MM.1S (cell line): Measurements from ENCODE around the gene C22orf42.

Source experiments
- DNase-seq: peaks from one replicate; pipeline ENCODE4 v3.0.0-alpha.2; 2015
- H2AFZ ChIP-seq: fragments of 300-600 bp; sonication (generic); 2 replicates; pipeline ENCODE4 v1.6.0; 2016; ENCODE audit warnings: antibody characterized with exemption, low read length
- H3F3A ChIP-seq: fragments of 300-600 bp; sonication (generic); 2 replicates; pipeline ENCODE4 v1.6.1; 2016; ENCODE audit warnings: mild to moderate bottlenecking, antibody characterized with exemption, low read length, moderate library complexity, mixed read lengths; ENCODE audit not compliant: insufficient read depth
- H3K27ac ChIP-seq: fragments of 300-600 bp; sonication (generic); 2 replicates; pipeline ENCODE4 v1.5.1; 2016; ENCODE audit warnings: mild to moderate bottlenecking, low read length
- H3K27me3 ChIP-seq: fragments of 300-600 bp; sonication (generic); replicated peaks from 2 replicates; pipeline ENCODE4 v1.6.0; 2016; ENCODE audit warnings: low read length; ENCODE audit not compliant: insufficient read depth
- H3K36me3 ChIP-seq: fragments of 300-600 bp; sonication (generic); replicated peaks from 2 replicates; pipeline ENCODE4 v1.6.1; 2016; ENCODE audit warnings: mild to moderate bottlenecking, low read length, mixed read lengths; ENCODE audit not compliant: insufficient read depth
- H3K4me1 ChIP-seq: fragments of 300-600 bp; sonication (generic); 2 replicates; pipeline ENCODE4 v1.6.1; 2016; ENCODE audit warnings: low read length, mixed read lengths
- H3K4me2 ChIP-seq: fragments of 300-600 bp; sonication (generic); 2 replicates; pipeline ENCODE4 v1.6.0; 2016; ENCODE audit warnings: low read depth, low read length
- H3K4me3 ChIP-seq: fragments of 300-600 bp; sonication (generic); 2 replicates; pipeline ENCODE4 v1.5.1; 2016; ENCODE audit warnings: low read length, mixed read lengths
- H3K79me2 ChIP-seq: fragments of 300-600 bp; sonication (generic); 2 replicates; pipeline ENCODE4 v1.6.1; 2016; ENCODE audit warnings: mixed run types, low read length, mixed read lengths
- H3K9ac ChIP-seq: fragments of 300-600 bp; sonication (generic); 2 replicates; pipeline ENCODE4 v1.6.1; 2016; ENCODE audit warnings: low read length, mixed read lengths
- H3K9me2 ChIP-seq: fragments of 300-600 bp; sonication (generic); replicated peaks from 2 replicates; pipeline ENCODE4 v1.6.1; 2016; ENCODE audit warnings: mild to moderate bottlenecking, low read length, mixed read lengths; ENCODE audit not compliant: insufficient read depth
- H3K9me3 ChIP-seq: fragments of 300-600 bp; sonication (generic); replicated peaks from 2 replicates; pipeline ENCODE4 v1.6.1; 2016; ENCODE audit warnings: mild to moderate bottlenecking, low read length, mixed read lengths; ENCODE audit not compliant: insufficient read depth
- H4K20me1 ChIP-seq: fragments of 300-600 bp; sonication (generic); 2 replicates; pipeline ENCODE4 v1.6.1; 2016; ENCODE audit warnings: mild to moderate bottlenecking, low read length, moderate library complexity, mixed read lengths; ENCODE audit not compliant: insufficient read depth
- EZH2 ChIP-seq: fragments of 300-600 bp; sonication (generic); optimal IDR thresholded peaks from 2 replicates; pipeline ENCODE3; 2017; ENCODE audit warnings: low read depth, mild to moderate bottlenecking, antibody characterized with exemption, low read length, mixed read lengths
- EZH2phosphoT487 ChIP-seq: fragments of 300-600 bp; sonication (generic); IDR thresholded peaks from 2 replicates; pipeline ENCODE4 v1.6.1; 2018; ENCODE audit warnings: antibody characterized with exemption, low read length
- TF ChIP-seq, protein P1 (sequence below): fragments of 300-600 bp; sonication (generic); IDR thresholded peaks from 2 replicates; pipeline ENCODE4 v1.5.1; 2016; ENCODE audit warnings: antibody characterized with exemption, low read length, mixed read lengths

Gene C22orf42

DNA sequence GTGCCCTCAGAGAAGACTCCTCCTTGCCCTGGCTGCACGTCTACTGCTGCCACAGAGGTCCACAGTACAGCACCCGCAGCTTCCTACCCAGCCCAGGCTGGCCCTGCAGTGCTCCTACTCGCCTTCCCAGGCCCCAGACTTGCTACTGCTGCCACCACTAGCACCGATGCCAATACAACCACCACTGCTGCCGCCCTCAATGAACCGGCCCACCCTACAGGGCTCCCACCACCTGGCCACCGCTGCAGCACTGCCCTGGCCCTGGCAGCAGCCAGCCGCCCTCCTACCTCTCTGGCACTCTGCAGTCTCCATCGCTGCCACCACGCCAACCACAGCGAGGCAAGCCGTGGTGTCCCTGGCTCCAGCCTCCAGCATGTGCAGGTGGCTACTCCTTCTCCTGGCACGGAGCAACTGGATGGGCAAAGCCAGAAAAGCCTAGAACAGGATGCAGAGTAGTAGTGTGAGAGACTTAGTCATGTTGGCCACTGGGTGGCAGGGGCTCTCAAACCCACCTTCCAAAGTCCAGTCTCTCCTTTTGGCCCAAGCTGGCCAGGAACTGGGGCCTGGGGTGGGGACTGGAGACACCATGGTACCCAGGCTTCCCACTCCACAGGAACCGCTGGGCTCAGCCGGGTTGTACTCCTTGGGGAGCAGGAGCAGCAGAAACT is 39.4 kb downstream of the C22orf42 start:
- Histone ChIP-seq H3K9me2 (no peaks in the 10 kb centered on the region), H3K9me3 (no peaks in the 10 kb centered on the region), H3K4me1 (no peaks in the 10 kb centered on the region), H3K79me2 (no peaks in the 10 kb centered on the region), H3K4me2 (no peak overlapping the region), H3F3A (no peaks in the 10 kb centered on the region), H3K4me3 (no peak overlapping the region), H4K20me1 (no peaks in the 10 kb centered on the region), H3K27me3 (no peaks in the 10 kb centered on the region), H3K36me3 (no peaks in the 10 kb centered on the region; the same call in 1 of the 2 replicates), H2AFZ (no peak overlapping the region), H3K9ac (no peak overlapping the region), H3K27ac (no peak overlapping the region)
- TF ChIP-seq EZH2phosphoT487 (no peak), EZH2 (no peak)
- TF ChIP-seq, protein P1, sequence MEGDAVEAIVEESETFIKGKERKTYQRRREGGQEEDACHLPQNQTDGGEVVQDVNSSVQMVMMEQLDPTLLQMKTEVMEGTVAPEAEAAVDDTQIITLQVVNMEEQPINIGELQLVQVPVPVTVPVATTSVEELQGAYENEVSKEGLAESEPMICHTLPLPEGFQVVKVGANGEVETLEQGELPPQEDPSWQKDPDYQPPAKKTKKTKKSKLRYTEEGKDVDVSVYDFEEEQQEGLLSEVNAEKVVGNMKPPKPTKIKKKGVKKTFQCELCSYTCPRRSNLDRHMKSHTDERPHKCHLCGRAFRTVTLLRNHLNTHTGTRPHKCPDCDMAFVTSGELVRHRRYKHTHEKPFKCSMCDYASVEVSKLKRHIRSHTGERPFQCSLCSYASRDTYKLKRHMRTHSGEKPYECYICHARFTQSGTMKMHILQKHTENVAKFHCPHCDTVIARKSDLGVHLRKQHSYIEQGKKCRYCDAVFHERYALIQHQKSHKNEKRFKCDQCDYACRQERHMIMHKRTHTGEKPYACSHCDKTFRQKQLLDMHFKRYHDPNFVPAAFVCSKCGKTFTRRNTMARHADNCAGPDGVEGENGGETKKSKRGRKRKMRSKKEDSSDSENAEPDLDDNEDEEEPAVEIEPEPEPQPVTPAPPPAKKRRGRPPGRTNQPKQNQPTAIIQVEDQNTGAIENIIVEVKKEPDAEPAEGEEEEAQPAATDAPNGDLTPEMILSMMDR, result no peak
- no peak for DNase-seq

DNA sequence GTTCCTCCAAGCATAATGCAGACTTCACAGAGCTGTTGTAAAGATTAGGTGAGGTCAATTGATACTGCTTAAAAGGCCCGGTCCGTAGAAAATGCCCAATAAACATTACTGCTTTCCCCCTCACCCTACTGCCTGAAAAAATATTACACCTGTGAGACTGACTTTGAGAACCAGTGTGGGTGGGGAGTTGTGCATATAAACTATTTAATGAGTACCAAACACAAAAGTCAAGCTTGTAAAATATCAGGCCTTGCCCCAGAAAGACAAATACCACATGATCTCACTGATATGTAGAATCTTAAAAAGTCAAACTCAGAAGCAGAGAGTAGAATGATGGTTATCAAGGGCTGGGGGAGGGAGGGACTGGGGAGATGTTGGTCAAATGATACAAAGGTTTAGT is 46.7 kb downstream of the C22orf42 start:
- H3K79me2 ChIP-seq, result no peaks in the 10 kb centered on the region
- H3K9ac ChIP-seq, result no peak overlapping the region
- H3K27me3 ChIP-seq, result no peaks in the 10 kb centered on the region
- H4K20me1 ChIP-seq, result no peaks in the 10 kb centered on the region
- no peak overlapping the region for H3K4me3 ChIP-seq
- H3K27ac ChIP-seq, result no peak overlapping the region
- H3F3A ChIP-seq, result no peaks in the 10 kb centered on the region
- no peak overlapping the region for H3K4me2 ChIP-seq
- TF ChIP-seq EZH2phosphoT487 (no peak), EZH2 (no peak)
- TF ChIP-seq, protein P1, result no peak
- no peaks in the 10 kb centered on the region for H3K9me2 ChIP-seq
- DNase-seq, result no peak
- H3K9me3 ChIP-seq, result no peaks in the 10 kb centered on the region
- no peaks in the 10 kb centered on the region for H3K4me1 ChIP-seq
- no peak overlapping the region for H2AFZ ChIP-seq
- H3K36me3 ChIP-seq, result no peaks in the 10 kb centered on the region

DNA sequence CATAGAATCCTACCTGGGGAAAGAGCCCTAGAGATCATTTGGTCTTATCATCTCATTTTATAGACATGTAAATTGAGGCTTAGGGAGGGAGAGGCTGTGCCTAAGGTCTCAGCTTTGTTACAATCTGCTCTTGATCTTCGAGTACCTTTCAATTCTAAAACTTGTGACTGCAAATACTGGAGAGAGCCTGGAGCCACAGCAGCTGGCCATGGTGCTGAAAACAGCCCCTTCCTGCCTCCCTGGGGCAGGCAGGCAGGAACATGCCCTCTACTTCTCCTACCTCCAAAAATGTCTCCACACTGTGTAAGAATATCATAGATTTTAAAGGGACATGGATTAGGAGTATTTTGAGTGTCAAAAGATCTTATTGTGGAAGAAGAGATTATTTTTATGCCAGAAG is 52.2 kb downstream of the C22orf42 start:
- Histone ChIP-seq H3K4me2 (no peak overlapping the region), H2AFZ (no peak overlapping the region), H3K27me3 (no peaks in the 10 kb centered on the region), H3K79me2 (no peaks in the 10 kb centered on the region), H3K4me1 (no peaks in the 10 kb centered on the region), H3K4me3 (no peak overlapping the region), H3K36me3 (no peaks in the 10 kb centered on the region), H3K9me2 (no peaks in the 10 kb centered on the region), H4K20me1 (no peaks in the 10 kb centered on the region), H3F3A (no peaks in the 10 kb centered on the region), H3K27ac (no peak overlapping the region), H3K9ac (no peak overlapping the region), H3K9me3 (no peaks in the 10 kb centered on the region)
- TF ChIP-seq EZH2 (no peak), EZH2phosphoT487 (no peak)
- TF ChIP-seq, protein P1, result no peak
- DNase-seq, result peak; percentile 28
